CD4-positive, alpha-beta T cell treated with Interleukin-10 for 1 hour (primary cell): ENCODE data around the gene IFT74.
A peak's percentile ranks its signal among the peaks of the same experiment; 100 is the strongest.

Experiments used
- DNase-seq: peaks from one replicate; pipeline ENCODE4 v3.0.0-alpha.2; 2020

The IFT74 gene

DNA sequence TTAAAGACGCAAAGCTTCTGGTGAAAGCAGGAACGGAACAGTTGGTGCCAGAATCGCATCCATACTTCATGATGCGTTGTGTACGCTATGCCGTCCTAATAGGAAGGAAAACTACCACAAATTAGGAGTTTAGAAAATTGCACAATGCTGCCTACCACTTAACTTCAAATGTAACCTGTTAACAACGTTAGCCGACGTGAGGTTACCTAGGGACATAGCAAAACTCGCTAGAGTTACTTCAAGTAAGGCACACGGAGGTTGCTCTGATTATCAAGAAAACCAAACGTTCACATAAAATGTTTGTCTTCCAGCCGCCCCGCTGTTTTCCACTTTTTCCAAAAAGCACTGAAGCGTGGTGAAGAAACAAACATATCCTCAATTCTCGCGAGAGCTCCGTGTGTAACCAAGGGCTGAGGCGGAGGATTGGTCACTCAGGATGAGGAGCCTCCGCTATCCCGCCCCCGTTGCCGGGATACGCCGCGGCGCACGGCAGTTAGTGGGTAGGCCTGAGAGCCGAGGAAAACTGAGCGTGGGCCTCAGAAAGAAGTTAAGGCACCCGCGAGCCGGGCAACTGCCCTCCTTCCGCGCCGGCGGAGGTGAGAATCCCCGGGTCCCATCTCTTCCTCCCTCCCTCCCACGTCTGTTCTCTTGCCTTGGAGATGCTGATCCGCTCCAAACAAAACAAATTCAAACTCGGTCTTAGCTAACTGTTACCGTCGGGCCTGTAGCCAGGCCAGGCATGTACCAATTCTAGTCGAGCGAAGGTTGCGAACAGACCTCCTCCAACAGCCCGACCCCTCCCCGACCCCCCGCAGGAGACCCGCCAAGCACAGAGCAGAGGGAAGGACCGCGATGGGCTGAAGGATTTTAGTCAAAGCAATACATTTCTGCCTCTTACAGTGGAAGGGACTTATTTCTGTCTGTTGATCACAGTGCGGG is at the start of gene IFT74:
Gene IFT74 (plus strand): TSS at position 492 of the 939 bp plus-strand sequence. CDS start 5,556 bp downstream, outside the sequence.
- DNase-seq = peak; percentile 95

DNA sequence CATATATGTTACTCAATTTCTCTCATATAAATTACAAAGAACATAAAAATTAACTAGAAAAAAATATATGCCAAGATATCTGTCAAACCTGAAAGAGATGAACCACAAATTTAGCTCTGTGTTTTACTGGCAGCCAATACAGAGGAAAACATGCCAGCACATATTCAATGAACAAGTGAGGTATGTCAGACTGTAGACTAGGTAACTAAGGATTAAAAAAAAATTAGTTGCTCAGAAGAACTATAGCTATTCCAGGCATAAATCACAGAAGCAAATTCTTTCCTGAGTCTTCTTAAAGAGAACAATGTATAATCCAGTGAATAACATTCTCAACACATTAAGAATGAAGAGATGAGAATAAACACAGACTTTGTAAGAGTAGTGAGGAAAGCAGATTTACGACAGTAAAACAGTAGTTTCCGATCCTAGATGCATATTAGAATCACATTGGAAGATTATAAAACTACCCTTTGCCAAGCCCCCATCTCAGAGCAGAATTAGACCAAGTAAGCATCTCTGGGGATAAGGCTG is 43.0 kb upstream of the IFT74 start:
- DNase-seq = no peak

DNA sequence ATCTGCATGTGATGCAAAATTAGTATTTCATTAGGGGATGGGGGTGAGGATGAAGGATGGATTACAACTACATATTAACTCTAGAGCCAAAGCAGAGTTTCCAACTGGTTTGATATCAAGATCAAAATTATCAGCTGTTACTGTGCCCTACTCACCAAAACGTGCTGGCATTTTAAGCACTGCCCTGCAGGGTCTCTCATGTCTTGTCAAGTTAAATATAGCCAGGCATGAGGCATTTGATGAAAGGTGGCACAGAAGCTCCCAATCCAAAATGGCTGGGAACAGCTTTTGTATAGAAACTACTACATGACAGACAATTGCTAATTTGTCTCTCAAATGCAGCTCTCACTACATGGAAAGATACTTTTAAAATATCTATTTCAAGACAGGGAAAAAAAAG is 36.5 kb upstream of the IFT74 start:
- no peak for DNase-seq

DNA sequence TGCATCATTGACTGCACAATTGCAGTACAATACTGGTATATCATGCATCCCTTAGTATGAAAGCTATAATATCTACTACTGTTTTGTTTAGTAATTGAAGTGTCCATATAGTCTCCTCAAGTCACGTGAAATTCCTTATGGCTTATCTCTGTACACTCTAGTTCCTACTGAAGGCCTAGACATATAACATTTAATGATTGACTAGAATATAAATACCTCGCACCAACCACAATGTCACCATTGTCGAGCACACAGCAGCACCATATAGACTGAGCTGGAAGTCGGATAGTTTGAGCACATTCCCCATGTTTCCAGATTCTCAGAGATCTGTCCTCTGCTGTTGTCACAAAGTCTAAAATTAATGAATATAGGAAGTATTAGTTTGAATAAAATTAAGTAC is 30.6 kb upstream of the IFT74 start:
- DNase-seq = no peak

DNA sequence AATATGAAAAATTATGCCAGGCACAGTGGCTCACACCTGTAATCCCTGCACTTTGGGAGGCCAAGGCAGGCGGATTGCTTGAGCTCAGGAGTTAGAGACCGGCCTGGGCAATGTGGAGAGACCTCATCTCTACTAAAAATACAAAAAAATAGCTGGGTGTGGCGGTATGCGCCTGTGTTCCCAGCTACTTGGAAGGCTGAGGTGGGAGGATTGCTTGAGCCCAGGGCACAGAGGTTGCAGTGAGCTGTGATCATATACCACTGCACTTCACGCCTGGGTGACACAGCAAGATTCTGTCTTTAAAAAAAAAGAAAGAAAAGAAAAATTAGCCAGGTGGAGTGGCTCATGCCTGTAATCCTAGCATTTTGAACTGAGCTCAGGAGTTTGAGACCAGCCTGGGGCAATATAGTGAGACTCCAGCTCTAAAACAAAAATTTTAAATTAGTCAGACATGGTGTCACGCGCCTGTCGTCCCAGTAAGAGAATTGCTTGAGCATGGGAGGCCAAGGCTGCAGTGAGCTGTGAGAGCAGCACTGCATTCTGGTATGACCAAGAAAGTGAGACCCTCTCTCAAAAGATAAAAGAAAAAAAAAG is 27.2 kb upstream of the IFT74 start:
- DNase-seq = no peak

DNA sequence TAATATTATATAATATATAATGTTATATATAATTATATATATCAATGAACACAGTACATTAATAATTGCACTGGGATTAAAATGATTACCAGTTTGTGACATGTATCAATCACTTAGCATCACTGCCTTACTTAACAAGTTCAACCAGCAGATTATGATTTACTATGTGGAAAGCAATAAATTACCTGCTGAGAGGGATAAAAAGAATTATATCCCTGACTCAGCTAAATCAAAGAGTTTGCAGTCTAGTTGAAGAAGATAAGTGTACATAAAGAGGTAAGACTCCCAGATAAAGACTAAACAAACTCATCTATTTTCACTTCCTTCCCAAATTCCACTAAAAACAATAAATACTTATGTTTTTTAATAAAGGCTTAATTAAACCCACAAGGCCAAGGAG is 20.4 kb upstream of the IFT74 start:
- no peak for DNase-seq

DNA sequence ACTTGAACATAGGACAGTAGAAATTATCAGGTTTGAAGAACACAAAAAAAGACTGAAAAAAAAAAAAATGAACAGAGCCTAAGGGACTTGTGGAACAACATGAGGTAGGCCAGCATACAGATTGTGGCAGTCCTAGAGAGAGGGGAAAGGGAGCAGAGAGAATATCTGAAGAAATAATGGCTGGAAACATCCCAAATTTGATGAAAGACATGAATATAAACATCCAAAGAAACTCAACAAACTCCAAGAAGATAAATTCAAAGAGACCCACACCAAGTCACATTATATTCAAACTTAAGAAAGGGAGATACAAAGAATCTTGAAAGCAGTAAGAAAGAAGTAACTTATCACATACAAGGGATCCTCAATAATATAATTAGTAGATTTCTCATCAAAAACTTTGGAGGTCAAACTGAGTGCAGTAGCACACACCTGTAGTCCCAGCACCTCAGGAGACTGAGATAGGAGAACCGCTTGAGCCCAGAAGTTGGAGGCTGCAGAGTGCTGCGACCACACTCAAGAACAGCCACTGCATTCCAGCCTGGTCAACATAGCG is 18.3 kb upstream of the IFT74 start:
- DNase-seq = no peak

DNA sequence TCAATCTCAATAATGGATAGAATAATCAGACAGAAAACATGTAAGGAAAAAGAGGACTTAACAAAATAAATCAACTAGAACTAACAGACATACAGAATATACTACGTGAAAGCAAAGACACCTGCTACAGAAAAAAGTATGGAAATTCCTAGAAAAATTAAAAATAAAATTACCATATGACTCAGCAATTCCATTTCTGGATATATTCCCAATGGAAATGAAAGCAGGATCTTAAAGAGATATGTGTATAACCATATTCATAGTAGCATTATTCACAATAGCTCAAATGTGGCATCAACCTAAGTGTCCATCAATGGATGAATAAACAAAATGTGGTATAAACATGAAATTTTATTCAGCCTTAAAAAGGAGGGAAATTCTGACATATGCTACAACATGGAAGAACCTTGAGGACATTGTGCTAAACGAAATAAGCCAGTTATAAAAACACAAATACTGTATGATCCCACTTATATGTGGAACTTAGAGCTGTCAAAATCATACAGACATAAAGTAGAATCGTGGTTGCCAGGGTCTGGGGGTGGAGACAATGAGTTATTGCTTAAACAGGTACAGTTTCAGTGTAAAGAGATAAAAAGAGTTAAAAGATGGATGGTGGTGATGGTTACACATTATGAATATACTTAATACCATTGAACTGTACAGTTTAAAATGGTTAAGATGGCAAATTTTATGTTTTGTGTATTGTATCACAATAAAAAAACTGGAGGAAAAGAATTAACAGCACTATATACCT is 16.1 kb upstream of the IFT74 start:
- no peak for DNase-seq

DNA sequence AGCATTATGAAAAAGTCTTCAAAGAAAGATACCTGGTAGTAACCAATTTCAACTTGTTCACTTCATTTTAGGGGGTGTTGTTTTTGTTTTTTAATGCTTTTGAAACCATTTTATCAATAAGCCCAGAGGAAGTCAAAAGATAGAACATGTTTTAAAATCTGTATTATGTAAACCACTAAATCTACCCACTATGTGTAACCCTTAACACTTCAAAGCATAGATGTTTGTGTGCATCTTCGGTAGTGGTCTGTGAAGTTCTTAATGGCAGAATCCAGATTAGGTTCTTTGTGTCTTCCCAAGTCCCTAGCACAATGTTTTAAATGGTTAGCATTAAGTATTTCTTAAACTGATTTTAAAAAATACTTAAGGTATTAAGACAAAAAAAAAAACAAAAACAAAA is 15.4 kb upstream of the IFT74 start:
- DNase-seq = no peak

DNA sequence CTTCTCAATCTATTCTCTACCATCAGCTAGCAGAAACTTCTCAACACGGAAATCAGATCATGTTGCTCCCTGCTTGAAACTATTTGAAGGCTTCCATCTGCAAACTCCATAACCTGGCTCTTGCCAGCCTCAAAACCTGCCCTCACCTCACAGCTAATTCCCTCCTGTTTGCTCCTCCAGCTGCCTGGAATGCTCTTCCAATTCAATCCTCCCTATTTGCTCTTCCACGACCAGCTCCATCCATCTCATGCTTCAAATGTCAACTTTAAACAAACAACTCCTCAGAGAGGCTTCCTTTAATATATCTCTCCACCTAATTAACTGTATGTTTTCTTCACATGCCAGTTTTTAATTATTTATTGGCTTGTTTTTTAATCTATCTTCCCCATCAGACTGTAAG is 10.6 kb upstream of the IFT74 start:
- no peak for DNase-seq

DNA sequence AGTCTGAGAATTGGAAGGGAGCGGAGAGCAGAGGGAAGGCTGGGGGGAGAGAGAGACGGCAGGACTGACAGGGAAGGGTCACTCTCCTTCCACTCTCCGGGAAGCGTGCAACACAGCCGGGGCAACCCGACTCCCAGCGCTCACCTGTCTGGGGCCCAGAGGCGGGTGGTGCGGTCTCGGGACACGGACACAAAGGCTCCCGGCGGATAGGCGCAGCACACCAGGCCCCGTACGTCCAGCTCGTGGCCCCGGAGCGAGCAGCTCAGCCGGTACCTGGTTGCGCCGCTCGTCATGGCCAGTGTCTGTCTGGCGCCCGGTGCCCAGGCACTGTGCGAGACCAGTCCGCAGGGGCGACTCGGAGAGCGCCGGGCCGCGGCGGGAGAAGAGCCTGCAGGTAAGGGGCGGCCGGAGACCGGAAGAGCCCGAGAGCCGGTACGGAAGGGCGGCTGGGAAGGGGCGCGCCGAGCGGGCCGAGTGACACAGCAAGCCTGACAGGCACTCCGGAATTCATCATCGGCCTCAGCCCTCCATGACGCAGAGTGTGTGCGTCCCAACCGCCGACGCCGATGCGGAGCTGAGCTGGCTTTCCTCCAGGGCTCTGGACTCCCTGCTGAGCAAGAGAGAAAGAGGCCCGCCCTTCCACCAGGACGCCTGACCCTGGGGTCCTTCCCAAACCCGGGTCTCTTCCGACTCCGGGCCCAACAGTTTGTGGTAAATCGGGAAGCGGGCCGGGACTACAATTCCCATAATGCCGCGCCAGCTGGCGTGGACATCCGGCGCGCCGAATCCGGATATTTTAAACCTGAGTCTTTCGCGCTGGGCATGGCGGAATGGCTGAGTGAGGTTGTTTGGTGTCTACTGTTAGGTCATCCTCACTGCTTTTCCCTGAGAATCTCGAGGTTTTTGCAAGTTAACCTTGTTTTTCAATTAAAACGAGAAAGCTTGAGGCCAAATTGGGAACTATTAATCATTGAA is 9.2 kb upstream of the IFT74 start, which contains the start of gene PLAA:
Gene PLAA (minus strand): TSS at position 490 of the 975 bp plus-strand sequence. CDS start 197 bp downstream, at position 293.
- peak; percentile 86 for DNase-seq

DNA sequence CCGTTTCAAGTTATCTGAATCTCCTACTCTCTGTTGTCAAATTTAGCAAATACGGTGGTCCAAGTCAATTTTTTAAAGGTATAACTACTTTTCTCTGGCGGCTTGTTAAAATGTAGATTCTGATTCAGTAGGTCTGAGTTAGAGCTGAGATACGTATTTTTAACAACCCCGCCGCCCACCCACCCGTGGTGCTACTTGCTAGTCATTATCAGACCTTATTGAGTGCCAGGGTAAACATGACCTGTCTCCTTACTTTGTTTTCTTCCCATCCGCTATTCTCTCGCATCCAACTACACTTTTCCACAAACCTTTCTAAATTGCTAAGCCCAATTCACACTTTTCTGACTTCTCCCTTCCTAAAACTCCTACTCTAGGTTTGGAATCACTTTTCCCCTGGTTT is 8.5 kb upstream of the IFT74 start:
- DNase-seq = no peak

DNA sequence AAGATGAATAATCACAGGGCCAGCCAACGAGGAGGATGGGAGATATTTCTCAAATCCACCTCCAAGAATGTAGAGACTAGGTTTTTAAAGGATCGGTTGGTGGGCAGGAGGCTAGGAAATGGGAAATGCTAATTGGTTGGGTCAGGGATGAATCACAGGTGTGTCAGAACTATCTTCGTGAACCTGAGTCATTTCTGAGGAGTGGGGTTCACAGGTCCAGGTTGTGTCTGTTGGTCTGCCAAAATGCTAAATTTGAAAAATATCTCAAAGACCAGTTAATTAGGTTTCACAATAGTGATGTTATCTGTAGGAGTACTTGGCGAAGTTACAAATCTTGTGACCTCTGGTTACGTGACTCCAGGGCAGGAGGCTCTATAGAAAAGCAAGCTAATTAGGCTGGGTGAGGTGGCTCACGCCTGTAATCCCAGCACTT is 6.6 kb upstream of the IFT74 start:
- DNase-seq = no peak

DNA sequence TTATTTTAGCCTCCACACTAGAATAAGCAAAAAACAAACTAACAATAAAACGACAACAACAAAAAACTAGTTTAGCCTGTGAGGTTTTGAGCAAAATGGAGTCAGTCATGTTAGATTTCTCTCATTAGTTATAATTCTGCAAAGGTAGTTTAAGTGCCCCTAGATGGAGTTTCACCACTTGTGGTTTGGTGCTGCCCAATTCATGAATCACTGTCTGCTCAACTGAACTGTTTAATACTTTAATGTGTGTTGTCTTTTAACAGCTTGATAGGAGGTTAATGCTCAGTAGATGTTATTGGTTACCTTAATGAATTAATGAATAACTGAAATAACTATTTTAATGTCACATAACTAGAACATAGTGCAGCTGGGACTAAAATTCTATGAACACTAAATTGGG is 5.7 kb upstream of the IFT74 start:
- DNase-seq = no peak

DNA sequence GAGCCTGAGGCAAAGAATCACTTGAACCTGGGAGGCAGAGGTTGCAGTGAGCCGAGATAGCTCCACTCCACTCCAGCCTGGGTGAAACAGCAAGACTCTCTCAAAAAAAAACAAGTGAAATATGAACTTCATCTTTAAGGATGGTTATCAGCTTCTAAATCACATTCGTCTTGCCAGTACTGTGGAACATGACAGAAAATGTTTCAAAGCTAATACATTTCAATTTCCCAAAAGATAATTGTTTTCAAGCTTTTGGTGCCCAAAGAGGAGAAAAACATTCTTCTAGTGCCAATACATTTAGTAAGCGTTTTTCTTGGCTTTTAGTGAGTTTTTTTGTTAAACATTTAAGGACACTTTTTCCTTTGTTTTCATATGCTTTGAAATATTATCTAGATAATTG is 4.4 kb upstream of the IFT74 start:
- no peak for DNase-seq

DNA sequence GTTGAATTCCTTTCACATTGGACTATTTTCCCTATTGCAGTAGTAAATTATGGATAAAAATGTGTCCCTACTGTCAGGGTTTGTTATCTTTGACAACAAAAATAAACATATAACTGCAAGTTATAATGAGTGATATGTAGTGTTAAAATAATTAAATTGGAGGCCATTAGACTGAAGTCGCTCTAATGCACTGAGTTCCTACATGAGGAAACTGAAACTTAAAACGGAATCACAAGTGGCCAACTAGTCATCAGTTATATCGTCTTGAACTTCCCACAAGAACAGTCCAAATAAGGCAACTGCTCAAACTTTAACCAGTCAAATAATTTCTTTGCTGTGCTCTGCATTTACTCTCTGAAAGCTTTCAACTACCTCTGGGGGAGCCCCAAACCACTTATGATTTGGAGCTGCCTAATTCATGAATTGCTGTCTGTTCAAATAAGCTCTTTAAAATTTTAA is 2.1 kb upstream of the IFT74 start:
- DNase-seq = peak; percentile 39

DNA sequence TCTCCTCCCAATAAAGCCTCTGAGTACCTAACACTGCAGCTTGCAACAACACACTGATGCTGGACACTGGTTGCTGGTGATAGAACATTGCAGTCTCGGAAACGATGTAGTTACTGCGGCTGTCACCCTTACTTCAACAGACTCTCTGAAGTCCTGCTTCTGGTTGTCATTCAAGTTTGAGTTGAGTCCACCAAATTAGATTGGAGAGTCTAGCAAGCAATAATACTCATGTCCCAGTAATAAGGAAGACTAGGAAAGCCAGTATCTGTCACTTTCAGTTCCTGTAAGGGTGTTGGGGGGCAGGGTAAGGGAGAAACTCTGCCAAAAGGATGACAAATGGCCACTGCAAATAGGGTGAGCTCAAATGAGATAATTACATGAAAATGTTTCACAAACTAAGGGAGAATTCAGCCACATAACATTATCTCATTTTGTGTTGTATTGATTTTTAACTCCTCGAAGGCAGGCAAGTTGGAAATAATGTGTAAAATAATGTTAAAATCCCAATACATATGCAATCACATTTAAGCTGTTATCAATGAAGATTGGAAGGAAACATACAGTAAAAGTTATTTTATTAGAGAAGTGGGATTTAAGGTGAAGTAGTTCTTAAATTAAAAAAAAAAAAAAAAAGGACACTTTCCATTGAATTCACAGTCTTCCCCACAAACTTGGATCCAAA is 849 bp upstream of the IFT74 start:
- DNase-seq = no peak

DNA sequence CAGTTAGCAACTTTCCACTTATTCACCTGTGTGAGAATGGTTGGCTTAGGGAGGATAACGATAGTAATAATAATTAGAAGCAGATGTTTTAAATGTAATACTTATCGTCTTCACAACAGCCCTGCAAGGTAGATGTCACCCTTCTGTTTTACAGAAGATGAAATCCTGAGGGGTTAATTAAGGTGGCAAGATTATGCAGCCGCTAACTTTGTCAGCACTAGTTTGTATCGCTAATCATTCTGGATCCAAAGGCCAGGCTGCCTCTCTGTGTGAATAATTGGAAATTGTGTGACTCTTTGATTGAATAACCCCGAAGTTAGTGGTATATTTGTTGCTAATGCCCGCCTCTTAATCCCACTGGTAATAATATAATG is 635 bp downstream of the IFT74 start:
- DNase-seq = no peak

DNA sequence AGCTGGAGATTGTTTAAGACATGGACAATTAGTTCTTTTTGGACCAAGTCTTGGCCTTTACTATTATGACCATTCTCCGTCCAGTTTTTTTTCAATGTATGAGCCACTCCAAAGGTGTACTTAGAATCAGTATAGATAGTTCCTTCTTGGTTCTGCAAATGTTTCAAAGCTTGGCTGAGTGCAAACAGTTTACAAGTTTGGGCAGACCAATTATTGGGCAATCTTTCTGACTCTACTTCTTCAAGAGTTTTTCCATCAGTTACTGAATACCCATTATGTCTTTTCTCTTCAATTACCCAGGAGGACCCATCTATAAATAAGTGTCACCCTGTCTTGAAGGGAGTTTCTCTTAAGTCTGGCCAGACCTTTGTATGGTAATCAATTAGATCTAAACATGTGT is 15.5 kb downstream of the IFT74 start:
- DNase-seq = no peak

DNA sequence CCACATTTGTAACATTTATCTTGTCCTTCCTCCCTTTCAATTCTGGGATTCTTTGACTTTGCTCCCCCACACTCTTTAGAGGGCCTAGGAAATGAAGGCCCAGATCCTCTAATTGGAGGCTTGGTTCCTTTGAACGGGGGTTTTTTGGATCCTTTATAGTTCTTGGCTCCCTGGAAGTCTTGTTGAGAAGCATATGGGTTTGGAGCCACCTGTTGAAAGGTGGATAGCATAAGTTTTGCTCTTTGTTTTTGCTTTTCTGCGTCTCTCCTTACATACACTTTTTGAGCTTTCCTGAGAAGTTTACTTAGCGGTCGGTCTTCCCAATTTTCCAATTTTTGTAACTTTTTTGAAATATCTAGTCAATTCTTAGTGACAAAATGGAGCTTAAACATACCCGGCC is 17.8 kb downstream of the IFT74 start:
- no peak for DNase-seq

DNA sequence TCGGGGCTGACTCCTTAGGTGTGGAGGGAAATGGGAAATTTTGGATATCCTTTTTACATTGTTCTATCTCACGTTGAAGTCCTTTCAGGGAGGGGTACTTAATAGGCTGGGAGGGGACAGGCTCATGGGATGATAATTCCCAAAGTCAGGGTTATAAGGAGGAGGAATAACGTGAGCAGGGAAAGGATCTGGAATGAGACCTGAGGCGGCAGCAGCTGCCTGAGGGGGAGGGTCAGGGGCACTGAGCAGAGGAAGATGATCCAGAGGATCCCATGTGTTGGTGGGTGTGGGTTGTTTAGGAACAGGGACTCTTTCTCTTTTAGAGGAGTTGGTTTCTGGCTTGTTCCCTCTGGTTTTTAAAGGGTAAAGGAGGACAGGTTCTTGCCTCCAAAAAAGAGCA is 18.7 kb downstream of the IFT74 start:
- DNase-seq = no peak
